ENCODE measurements around the gene MYLK2. TPM values are rescaled to one million over a fixed set of nuclear protein-coding genes. Genes with fewer than 3 reads are reported as not detected.

The MYLK2 gene
- total RNA-seq, 1 experiment from 2014 or later: 0.50 TPM

DNA sequence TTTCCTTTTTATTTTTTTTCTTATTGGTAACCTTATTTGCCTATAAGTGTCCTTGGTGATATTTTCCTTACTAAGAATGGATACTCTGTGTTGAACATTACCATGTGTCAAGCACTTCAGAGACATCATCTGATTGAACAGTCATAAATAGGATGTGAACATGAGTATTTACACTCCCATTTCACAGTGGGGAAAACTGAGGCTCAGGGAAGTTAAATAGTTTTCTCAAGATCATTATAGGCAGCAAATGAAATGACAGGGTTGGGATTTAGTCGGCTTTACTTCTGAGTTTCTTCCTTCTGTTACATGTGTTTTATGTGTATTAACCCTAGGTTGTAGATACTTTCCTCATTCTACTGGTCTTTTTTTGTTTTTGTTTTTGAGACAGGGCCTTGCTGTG is 44.7 kb upstream of the MYLK2 start:
- no peaks in the 10 kb centered on the region for H3K9me3 ChIP-seq (ENCODE audit: insufficient read depth, low read depth)
- ChIA-PET POLR2A (ENCODE audit: unreplicated experiment) (no interaction called here), CTCF (no interaction called here)
- H3K9me2 ChIP-seq (ENCODE audit: insufficient read depth): no peaks in the 10 kb centered on the region
- H2AFZ ChIP-seq: no peak overlapping the region
- H3K79me2 ChIP-seq (ENCODE audit: low read depth): peaks cover 3% of the 10 kb centered on the region; the same call in 1 of the 2 replicates
- TF ChIP-seq, protein P1, sequence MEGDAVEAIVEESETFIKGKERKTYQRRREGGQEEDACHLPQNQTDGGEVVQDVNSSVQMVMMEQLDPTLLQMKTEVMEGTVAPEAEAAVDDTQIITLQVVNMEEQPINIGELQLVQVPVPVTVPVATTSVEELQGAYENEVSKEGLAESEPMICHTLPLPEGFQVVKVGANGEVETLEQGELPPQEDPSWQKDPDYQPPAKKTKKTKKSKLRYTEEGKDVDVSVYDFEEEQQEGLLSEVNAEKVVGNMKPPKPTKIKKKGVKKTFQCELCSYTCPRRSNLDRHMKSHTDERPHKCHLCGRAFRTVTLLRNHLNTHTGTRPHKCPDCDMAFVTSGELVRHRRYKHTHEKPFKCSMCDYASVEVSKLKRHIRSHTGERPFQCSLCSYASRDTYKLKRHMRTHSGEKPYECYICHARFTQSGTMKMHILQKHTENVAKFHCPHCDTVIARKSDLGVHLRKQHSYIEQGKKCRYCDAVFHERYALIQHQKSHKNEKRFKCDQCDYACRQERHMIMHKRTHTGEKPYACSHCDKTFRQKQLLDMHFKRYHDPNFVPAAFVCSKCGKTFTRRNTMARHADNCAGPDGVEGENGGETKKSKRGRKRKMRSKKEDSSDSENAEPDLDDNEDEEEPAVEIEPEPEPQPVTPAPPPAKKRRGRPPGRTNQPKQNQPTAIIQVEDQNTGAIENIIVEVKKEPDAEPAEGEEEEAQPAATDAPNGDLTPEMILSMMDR (conservative IDR thresholded peaks at IDR 0.05): no peak
- no peak for TF ChIP-seq EZH2 (IDR thresholded peaks at IDR 0.05; ENCODE audit: low read depth)
- H3K4me1 ChIP-seq (replicated peaks; ENCODE audit: insufficient read depth): no peaks in the 10 kb centered on the region
- H3K27ac ChIP-seq: no peak overlapping the region
- intact Hi-C loops (cut with micrococcal nuclease; ENCODE audit: unreplicated experiment): no loop called here
- no peaks in the 10 kb centered on the region; the same call in 1 of the 2 replicates for H4K20me1 ChIP-seq (ENCODE audit: insufficient read depth)
- no peak overlapping the region for H3K4me2 ChIP-seq
- peaks cover 16% of the 10 kb centered on the region; the same call in 1 of the 2 replicates for H3F3A ChIP-seq (ENCODE audit: insufficient read depth, low read depth)
- no TSS peak for BruUV-seq (replicated peaks)
- no peak for DNase-seq
- H3K4me3 ChIP-seq: no peak overlapping the region
- H3K27me3 ChIP-seq (ENCODE audit: insufficient read depth, low read depth): no peaks in the 10 kb centered on the region
- peaks cover 54% of the 10 kb centered on the region for H3K36me3 ChIP-seq (ENCODE audit: low read depth)

DNA sequence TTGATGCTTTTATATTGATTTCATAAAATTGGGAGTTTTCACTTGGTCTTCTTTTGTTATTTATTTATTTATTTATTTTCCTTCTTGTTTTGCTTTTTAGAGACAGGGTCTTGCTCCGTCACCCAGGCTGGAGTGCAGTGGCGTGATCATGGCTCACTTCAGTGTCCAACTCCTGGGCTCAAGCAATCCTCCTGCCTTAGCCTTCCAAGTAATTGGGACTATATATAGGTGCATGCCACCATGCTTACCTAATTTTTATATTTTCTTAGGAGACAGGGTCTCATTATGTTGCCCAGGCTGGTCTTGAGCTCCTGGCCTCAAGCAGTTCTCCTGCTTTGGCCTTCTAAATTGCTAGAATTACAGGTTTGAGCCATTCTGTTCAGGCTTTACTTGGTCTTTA is 38.3 kb upstream of the MYLK2 start:
- H3K9me2 ChIP-seq (ENCODE audit: insufficient read depth): no peaks in the 10 kb centered on the region
- H4K20me1 ChIP-seq (ENCODE audit: insufficient read depth): peaks cover 7% of the 10 kb centered on the region; the same call in 1 of the 2 replicates
- no peak overlapping the region for H2AFZ ChIP-seq
- no peak for DNase-seq
- CTCF ChIA-PET: no interaction called here
- no peak overlapping the region for H3K4me2 ChIP-seq
- no peak overlapping the region for H3K4me3 ChIP-seq
- H3K27me3 ChIP-seq (ENCODE audit: insufficient read depth, low read depth): no peaks in the 10 kb centered on the region
- peaks cover 45% of the 10 kb centered on the region for H3K36me3 ChIP-seq (ENCODE audit: low read depth)
- no peaks in the 10 kb centered on the region for H3K4me1 ChIP-seq (replicated peaks; ENCODE audit: insufficient read depth)
- no peaks in the 10 kb centered on the region for H3K79me2 ChIP-seq (ENCODE audit: low read depth)
- BruUV-seq (replicated peaks): no TSS peak
- intact Hi-C loops (cut with micrococcal nuclease; ENCODE audit: unreplicated experiment): no loop called here
- no peak overlapping the region for H3K27ac ChIP-seq
- H3K9me3 ChIP-seq (ENCODE audit: insufficient read depth, low read depth): no peaks in the 10 kb centered on the region
- peaks cover 25% of the 10 kb centered on the region; the same call in 1 of the 2 replicates for H3F3A ChIP-seq (ENCODE audit: insufficient read depth, low read depth)
- POLR2A ChIA-PET (ENCODE audit: unreplicated experiment): no interaction called here
- TF ChIP-seq, protein P1 (conservative IDR thresholded peaks at IDR 0.05): no peak
- no peak for TF ChIP-seq EZH2 (IDR thresholded peaks at IDR 0.05; ENCODE audit: low read depth)

DNA sequence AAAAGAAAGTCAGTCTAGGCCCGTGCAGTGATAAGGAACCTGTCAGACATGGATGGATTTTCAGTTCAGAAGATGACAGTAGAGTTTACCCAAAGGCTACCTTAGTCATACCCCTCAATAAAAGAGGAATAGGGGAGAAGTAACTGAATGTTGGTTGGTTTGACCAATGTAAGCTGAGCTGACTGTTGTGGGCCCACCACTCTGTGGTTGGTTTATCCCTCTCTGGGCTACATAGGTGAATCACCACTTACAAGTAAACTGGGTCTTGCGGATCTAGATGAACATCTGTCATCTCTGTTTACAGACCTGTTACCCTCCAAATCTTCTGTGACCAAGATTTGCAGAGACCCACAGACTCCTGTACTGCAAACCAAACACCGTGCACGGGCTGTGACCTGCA is 37.2 kb upstream of the MYLK2 start:
- ChIA-PET CTCF (no interaction called here), POLR2A (ENCODE audit: unreplicated experiment) (no interaction called here)
- DNase-seq: no peak
- Histone ChIP-seq H3K27me3 (ENCODE audit: insufficient read depth, low read depth) (no peaks in the 10 kb centered on the region), H3K4me3 (no peak overlapping the region), H3K4me1 (replicated peaks; ENCODE audit: insufficient read depth) (no peaks in the 10 kb centered on the region), H3K4me2 (no peak overlapping the region), H3K27ac (no peak overlapping the region), H3K9me2 (ENCODE audit: insufficient read depth) (no peaks in the 10 kb centered on the region), H4K20me1 (ENCODE audit: insufficient read depth) (peaks cover 8% of the 10 kb centered on the region; the same call in 1 of the 2 replicates), H3F3A (ENCODE audit: insufficient read depth, low read depth) (peaks cover 25% of the 10 kb centered on the region; the same call in 1 of the 2 replicates), H3K36me3 (ENCODE audit: low read depth) (peaks cover 40% of the 10 kb centered on the region), H2AFZ (no peak overlapping the region), H3K79me2 (ENCODE audit: low read depth) (no peaks in the 10 kb centered on the region), H3K9me3 (ENCODE audit: insufficient read depth, low read depth) (no peaks in the 10 kb centered on the region)
- intact Hi-C loops (cut with micrococcal nuclease; ENCODE audit: unreplicated experiment): no loop called here
- no peak for TF ChIP-seq EZH2 (IDR thresholded peaks at IDR 0.05; ENCODE audit: low read depth)
- TF ChIP-seq, protein P1 (conservative IDR thresholded peaks at IDR 0.05): no peak
- no TSS peak for BruUV-seq (replicated peaks)

Measured in PC-9 (cell line).